Islet precursor cell (in vitro differentiated cells): Measurements from ENCODE around the gene CISTR.
"Not testable (repeated sequence)": the region's sequence is repeated elsewhere in the genome, so short reads cannot be mapped to it uniquely, and the experiment has no call there.

ENCODE experiments used
- DNase-seq: peaks from one replicate; pipeline ENCODE4 v3.0.0-alpha.2; 2018

The CISTR gene

GRCh38 chr12:53751336-53752191 lies at the start of gene CISTR:
TSS of gene CISTR (minus strand) at chr12:53751979.
- DNase-seq, result peak; percentile 66

GRCh38 chr12:53798575-53798974 lies 46.8 kb upstream of the CISTR start:
- DNase-seq, result peak; percentile 95

GRCh38 chr12:53795927-53796326 lies 44.1 kb upstream of the CISTR start:
- no peak for DNase-seq

- DNase-seq, result no peak
Measured at GRCh38 chr12:53793221-53793620, 41.4 kb upstream of the CISTR start.

GRCh38 chr12:53791735-53792326 lies 40.1 kb upstream of the CISTR start:
- no peak for DNase-seq

GRCh38 chr12:53789570-53789969 lies 37.8 kb upstream of the CISTR start:
- no peak for DNase-seq

GRCh38 chr12:53788892-53789291 lies 37.1 kb upstream of the CISTR start:
- no peak for DNase-seq

- no peak for DNase-seq
Measured at GRCh38 chr12:53786411-53786810, 34.6 kb upstream of the CISTR start.

GRCh38 chr12:53785161-53785560 lies 33.4 kb upstream of the CISTR start:
- no peak for DNase-seq

- no peak for DNase-seq
Measured at GRCh38 chr12:53782093-53782703, 30.4 kb upstream of the CISTR start.

- DNase-seq, result no peak
Measured at GRCh38 chr12:53781228-53781801, 29.5 kb upstream of the CISTR start.

- DNase-seq, result no peak
Measured at GRCh38 chr12:53780323-53780722, 28.5 kb upstream of the CISTR start.

GRCh38 chr12:53779679-53780078 lies 27.9 kb upstream of the CISTR start:
- DNase-seq, result not testable (repeated sequence)

GRCh38 chr12:53777936-53778644 lies 26.3 kb upstream of the CISTR start:
- no peak for DNase-seq

- DNase-seq, result no peak
Measured at GRCh38 chr12:53777412-53777811, 25.6 kb upstream of the CISTR start.

GRCh38 chr12:53776872-53777271 lies 25.1 kb upstream of the CISTR start:
- DNase-seq, result no peak

- DNase-seq, result no peak
Measured at GRCh38 chr12:53775478-53776145, 23.8 kb upstream of the CISTR start.

- no peak for DNase-seq
Measured at GRCh38 chr12:53770281-53770680, 18.5 kb upstream of the CISTR start.

- no peak for DNase-seq
Measured at GRCh38 chr12:53768976-53769375, 17.2 kb upstream of the CISTR start.

- DNase-seq, result no peak
Measured at GRCh38 chr12:53766881-53767280, 15.1 kb upstream of the CISTR start.

GRCh38 chr12:53765891-53766290 lies 14.1 kb upstream of the CISTR start:
- no peak for DNase-seq

GRCh38 chr12:53764615-53765014 lies 12.8 kb upstream of the CISTR start:
- DNase-seq, result no peak
